NCI-H2196 (cell line): ENCODE results near the gene AQP3.
"Not testable (repeated sequence)": the region's sequence is repeated elsewhere in the genome, so short reads cannot be mapped to it uniquely, and the experiment has no call there.

ENCODE experiments used
- DNase-seq: peaks from one replicate; lab custom pipeline; 2025; ENCODE audit not compliant: unreplicated experiment; lab: John Stamatoyannopoulos, UW

Gene AQP3

DNA sequence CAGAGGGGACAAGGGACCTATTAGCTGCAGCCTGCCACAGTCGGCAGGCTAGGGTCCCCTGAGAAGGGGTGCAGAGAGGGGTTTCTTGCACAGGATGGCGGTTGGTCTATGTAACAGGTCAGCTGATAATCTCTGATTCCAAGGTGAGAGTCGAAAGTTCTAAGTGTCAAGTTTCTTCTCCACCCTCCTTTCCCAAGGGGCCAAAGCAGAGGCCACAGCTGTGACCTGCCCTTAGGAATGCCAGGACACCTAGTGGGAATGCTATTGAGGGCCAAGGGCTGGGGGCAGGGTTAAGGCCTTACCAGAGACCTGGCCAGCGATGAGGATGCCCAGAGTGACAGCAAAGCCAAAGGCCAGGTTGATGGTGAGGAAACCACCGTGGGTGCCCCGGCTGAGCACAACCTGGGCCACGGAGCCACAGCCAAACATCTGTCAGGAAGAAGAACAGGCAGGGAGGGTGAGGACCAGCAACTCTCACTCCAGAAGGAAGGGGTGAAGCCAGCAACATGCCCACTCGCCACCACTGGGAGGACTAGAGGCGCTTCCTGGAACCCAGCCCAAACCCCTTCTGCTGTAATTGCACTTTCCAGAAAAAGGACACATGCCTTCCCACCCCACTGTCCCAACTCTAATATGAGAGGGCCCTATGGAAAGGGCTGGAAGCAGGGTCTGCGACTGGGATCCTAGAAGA lies 3.8 kb downstream of the AQP3 start:
- no peak for DNase-seq

DNA sequence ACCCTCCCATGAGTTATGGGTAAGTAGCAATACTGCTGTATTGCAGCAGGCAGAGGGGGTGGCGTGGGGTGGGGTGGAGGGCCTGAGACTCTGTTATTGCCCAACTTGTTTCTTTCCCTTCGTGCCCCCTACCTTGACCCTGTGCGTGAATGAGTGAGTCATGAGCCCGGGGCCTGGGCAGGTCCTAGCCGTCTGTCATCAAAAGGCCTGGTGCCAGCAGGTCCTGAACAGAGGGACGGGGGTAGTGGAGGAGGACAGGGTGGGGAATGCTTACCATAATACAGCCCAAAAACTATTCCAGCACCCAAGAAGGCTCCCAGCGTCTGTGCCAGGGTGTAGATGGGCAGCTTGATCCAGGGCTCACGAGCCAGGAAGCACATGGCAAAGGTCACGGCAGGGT lies 4.3 kb downstream of the AQP3 start:
- no peak for DNase-seq

DNA sequence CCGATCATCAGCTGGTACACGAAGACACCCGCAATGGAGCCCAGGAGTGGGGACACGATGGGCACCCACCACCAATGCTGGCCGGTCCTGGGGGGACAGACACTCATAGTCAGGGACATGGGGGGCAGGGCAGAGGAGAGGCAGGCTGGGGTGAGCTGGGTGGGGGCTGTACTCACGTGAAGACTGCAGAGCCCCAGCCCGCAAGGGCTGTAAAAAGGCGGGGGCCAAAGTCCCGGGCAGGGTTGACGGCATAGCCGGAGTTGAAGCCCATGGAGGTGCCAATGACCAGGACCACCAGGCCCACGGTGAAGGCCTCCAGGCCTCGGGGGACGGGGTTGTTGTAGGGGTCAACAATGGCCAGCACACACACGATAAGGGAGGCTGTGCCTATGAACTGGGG lies 5.3 kb downstream of the AQP3 start:
- no peak for DNase-seq

DNA sequence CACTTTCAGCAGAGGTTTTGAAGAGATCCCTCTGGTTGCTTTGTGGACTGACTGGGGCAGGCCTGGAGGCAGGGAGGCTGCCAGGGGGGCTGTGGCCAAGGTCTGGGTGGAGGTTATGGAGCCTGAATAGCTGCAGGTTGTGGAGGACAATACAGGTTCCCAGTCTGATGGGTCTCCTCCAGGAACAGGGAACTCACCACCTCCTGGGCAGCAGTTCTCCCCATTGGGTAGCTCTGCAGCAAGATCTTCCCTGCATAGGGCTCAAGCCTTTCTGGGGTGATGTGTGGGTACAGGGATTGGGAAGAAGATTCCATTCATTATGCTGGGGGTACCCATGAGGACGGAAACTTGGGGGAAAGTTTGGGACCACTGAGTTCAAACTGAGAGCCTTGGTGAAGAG lies 6.8 kb downstream of the AQP3 start:
- no peak for DNase-seq

DNA sequence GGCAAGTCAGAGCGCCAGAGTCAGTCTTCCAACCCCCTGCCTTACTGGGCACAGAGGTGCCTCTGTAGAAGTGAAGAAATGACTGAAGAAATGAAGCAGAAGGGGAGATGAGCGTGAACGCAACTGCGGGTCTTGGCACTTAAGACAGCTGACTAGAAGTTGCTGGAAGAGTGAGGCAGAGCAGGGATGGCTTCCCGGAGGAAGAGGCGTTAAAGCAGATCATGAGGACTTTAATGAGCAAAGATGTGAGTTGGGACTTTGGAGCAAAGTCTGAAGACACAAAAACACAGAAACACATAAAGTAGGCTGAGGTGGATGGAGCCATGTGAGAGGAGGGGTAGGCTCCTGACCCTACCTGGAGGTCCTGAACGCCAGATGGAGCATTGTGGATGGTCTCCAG lies 7.2 kb downstream of the AQP3 start:
- no peak for DNase-seq

DNA sequence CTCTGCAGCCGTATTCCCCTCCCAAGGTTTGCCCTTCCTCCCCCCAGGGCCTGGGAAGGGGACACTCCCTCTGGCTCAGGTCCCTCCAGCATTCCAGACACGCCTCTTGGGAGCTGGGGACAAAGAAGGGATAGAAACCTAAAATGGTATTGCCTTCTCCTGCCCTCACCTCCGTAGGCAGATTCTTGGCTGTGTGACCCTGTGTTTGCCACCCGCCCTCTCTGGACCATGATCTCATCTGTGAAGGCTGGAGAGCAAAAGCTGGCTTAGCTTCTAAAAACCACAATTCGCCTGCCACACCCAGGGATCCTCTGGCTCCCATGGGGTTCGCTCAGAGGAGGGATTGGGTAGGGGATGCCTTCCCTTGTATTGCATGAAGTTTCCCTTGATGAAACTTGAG lies 7.7 kb downstream of the AQP3 start:
- no peak for DNase-seq

DNA sequence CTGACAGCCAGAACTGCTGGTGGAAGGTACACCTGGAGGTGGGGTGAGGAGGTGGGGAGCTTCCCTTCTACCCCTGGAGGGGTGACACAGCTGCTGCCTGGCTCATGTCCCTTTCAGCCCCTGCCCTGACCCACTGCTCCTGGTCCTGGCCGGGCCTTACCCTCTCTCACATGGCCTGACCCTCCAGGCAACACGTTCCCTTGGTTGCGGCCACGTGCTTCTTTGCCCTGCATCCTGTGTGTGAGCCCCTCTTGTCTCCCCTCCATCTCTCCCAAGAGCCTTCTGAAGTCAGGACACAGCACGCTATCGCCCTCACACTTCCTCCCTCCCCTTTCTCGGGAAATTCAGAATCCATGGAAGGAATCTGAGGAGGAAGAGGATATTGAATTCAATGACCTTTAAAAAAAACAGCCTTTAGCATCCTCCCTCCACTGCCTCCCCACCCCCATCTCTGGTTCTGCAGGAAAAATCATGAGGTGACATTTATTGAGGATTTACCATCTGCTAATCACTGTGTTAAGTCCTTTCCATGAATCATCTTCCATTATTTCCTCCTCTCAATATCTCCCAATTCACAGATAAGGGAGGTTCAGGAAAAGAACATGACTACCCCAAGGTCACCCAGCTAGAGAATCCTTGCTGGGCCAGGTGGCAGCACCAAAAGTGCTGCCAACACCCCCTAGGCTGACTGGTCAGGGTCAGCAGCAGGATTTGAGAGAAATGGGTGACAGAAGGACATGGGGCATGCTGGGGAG lies 8.3 kb downstream of the AQP3 start:
- DNase-seq: no peak

DNA sequence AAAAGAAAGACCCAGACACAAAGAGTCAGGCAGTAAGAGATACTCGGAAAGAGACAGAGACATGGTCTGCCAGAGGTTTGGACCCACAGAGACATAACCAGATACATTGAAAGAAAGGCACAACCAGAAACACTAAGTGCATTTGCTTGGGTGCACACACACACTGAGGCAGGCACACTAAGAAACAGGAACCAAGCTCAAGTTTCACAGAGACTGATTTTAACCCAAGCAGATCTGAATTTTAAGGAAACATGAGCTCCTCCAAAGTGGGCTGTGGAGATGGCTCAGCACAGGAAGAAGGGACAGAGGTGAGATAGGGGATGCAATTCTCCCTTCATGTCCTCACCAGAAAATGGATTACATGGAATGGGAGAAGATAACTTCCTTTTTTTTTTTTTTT lies 9.5 kb downstream of the AQP3 start:
- no peak for DNase-seq

DNA sequence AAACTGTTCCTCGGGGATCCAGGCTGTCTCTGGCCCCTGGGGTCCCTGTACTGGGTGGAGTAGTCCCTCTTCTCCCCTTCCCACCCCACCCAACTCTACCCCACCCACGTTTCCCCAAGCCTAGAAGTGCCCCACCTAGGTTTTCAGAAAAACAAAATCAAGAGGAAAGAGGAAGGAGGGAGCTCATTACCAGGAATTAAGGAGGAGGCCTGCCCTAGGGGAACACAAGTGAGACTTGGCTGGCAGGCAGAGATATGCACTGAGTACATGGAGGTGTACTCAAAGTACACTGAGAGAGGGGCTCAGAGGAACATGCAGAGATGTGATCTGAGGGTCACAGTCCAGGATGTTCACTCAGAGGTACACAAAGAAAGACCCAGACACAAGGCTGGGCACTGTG lies 10.2 kb downstream of the AQP3 start:
- no peak for DNase-seq

DNA sequence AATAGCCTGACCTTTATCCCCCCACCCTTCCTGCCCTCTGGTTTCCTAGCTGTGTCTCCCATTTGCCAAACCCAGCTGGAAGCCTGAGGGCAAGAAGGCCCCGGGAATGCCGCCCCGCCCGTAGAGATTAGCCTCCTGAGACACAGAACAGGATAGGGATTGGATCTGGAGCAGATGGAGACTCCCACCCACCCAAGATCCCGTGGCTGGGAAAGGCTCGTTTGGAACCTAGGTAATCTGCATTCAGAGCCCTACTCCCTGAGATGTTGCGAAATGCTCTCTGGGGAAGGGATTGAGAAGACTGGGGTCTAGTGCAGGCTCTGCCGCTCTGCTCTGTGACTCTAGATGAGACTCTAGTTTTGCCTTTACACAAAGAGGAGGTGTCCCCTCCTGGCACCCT lies 10.9 kb downstream of the AQP3 start:
- DNase-seq: no peak

DNA sequence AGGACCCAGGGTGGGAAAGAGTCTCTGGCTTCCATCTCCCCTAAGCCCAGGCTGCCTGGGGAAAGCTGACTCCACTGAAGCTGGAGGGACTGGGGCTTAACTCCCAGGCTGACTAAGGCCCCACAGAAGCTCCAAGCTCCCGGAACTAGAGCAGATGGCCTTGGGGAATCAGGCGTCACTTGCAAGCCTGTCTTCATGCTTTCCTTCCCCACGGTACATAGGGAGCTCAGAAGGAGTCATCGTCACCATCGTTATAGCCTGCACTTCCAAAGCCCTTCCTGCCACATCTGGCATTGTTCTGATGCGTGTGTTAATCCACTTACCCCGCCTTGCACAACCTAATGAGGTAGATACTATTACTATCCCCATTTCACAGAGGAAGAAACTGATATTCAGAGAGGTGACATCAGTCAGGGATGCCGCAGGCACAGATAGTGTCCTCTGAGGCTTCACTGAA lies 11.5 kb downstream of the AQP3 start:
- no peak for DNase-seq

DNA sequence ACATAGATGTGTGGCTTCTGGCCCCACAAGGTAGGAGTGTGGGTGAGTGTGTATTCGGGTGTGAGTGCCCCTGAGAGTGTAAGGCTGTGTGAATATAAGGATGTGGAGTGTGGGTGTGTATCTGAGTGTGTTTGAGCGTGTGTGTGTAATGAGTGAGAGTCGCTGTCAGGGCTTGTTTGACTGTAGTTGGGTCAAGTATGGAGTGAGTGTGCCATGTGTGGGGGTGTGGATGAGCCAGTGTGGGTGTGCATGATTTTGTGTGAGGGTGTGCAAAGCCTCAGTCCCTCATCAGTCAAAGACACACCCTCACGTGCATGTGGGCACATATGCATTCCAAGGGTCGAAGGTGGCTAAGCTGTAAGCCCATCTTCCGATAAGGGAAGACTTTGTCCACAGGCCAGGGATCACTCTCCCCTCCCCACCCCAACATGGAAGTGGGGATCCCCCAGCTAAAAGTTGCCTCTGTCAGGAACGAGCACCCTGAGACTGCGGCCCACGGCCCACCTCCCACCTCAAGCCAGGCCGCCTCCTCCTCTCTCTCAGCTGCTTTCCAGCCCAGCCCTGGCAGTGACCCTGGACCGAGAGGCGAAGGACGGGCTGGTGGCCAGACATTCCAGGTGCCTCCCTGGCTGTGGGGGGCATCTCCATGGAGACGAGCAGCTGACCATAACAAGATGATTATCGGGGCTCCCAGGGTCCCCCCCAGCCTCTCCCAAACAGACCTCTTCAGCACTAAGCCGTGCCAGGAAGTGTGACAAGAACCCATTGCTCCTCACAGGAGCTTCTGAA lies 12.9 kb downstream of the AQP3 start:
- DNase-seq: no peak

DNA sequence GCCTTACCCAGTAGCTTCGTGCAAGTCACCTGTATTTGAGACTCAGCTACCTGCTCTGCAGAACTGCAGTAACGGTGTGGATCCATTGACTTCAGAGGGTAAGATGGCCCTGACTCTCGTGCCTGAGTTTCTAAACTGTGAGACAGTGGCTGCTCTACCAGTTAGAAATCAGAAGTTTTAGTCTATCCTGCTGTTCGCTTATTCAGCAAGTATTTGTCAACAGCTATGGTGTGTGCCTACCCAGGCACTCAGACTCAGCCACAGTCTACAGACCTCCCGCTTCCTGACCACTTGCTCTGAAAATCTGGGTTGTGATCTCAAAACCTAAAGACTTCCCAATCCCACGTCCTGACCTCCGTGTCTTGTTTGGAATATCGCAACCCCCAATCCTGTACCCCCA lies 13.5 kb downstream of the AQP3 start:
- DNase-seq: no peak

DNA sequence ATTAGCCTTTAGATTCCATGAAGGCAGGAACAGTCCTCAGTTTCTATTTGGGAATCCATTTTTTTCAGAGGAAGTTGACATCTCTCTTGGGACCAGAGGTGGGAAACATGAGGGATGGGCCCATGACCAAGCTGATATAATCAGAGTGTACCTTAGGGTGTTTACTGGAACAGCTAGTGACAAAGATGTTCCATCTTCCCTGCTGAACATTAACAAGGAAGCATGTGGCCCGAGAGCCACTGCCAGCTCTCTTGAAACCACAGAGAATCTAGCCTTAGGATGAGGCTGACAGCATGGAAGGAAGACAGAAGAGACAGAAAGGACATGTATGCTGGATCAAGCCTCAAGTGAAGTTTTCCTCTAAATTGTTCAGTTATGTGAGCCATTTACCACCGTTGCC lies 16.0 kb downstream of the AQP3 start:
- DNase-seq: no peak

DNA sequence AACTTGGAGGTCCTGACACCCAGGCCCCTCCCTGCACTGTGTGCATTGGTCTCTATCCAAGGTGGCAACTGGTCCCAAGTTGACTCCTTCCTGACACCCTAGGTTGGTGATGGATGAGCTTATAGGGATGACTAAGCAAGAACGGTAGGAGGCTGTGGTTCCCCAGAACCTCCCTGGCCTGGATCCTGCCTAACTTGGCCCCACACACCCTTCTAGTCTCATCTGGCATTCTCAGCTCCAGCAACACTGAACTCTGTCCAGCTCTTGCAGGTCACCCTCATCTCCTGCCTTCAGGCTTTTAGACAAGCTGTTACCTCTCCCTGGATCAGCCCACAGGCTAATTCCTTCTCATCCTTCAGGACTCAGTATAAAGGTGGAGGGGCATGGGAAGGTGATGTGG lies 16.5 kb downstream of the AQP3 start:
- no peak for DNase-seq

DNA sequence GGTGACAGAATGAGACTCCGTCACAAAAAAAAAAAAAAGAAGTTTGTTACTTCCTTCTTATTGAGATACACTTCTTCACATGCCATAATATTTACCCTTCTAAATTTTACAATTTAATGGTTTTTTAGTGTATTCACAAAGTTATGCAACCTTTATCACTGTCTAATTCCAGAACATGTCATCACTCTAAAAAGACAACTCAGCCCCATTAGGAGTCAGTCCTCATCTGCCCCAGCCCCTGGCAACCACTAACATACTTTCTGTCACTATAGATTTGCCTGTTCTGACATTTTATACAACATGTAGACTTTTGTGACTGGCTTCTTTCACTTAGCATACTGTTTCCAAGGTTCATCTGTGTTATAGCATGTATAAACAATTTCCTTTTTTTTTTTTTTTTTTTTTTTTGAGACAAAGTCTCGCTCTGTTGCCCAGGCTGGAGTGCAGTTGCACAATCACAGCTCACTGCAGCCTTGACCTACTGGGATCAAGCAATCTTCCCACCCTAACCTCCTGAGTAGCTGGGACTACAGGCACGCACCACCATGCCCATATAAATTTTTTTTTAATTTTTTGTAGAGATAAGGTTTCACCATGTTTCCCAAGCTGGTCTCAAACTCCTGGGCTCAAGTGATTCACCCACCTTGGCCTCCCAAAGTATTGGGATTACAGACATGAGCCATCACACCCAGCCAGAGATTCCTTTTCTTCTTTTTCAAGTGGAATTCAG lies 18.0 kb downstream of the AQP3 start:
- no peak for DNase-seq

DNA sequence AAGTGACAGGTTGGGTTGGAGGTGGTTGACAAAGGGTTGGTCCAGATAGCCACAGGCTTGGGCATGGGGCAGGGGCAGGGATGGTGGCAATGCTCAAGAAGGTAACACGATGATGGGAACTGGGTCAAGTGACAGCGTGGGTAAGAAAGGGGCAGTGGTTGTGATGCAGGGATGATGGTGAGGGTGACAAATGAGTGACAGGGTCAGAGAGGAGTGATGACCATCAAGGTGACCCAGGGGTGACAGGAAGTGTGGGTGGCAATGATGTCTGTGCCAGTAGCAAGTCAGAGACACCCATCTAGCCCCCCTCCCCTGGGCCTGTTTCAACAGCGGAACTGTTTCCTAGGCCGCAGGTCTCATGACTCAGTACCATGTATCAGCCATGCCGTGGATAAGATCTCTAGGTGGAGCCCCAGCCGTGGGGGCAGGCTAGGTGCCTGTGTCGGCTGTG lies 20.5 kb downstream of the AQP3 start:
- DNase-seq: no peak

DNA sequence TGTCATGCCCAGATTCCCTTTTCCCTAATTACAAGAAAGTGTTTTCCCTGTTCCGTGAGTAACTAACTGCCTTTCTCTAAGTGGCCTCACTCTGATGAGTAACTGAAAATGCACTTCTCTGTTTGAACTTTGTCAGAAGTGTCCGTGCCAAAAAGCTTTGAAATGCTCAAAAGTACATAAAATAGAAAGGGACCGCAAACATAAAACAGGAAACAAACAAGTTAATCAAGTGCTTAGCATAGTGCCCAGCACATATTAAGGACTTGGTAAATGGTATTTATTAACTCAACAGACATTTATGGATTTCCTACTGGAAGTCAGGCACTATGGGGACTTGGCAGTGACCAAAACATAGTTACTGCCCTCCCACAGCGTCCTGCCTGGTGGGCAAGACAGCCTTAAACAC lies 22.3 kb downstream of the AQP3 start:
- no peak for DNase-seq

DNA sequence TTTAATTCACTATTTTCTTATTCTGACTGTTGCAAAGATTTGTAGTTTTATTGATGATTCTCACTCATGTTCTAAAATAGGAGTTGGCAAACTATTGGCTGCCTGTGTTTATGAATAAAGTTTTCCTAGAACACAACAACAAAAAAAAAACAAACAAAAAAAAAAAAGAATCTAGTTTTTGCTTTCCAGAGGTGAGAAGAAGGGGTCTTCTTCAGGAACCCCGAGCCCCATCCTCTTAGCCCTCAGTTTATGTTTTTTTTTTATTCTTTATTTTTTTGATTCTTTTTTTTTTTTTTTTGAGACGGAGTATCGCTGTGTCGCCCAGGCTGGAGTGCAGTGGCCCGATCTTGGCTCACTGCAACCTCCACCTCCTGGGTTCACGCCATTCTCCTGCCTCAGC lies 22.9 kb downstream of the AQP3 start:
- DNase-seq: not testable (repeated sequence)

DNA sequence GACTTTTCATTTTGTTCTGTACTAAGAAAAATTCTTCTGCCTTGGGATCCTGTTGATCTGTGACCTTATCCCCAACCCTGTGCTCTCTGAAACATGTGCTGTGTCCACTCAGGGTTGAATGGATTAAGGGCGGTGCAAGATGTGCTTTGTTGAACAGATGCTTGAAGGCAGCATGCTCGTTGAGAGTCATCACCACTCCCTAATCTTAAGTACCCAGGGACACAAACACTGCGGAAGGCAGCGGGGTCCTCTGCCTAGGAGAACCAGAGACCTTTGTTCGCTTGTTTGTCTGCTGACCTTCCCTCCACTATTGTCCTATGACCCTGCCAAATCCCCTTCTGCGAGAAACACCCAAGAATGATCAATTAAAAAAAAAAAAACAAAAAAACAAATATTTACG lies 23.4 kb downstream of the AQP3 start:
- DNase-seq: not testable (repeated sequence)

DNA sequence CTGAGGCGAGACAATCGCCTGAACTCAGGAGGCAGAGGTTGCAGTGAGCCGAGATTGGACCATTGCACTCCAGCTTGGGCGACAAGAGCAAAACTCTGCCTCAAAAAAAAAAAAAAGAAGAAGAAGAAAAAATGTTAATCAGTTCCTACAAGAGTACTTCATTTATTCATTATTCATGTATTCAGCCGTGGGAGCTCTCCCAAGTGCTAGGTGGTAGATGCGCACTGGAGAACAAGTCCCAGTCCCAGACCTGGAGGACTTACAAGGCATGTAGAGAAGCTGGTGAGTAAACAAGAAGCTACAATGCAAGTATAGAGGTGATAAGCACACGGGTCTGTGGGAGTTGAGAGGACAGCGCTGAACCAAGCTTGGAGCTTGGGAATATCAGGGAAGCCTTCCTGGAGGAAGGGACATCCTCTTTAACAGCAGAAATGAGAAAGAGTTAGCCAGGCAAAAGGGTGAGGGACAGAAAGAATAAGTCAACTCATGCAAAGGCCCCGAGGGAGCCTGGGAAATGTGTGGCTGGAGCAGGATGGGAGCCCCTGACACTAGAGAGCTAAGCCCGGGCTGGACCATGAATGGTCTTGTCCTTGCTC lies 27.6 kb downstream of the AQP3 start:
- DNase-seq: no peak
